ENCODE measurements around the gene ATP6V0C. TPM values are rescaled to one million over a fixed set of nuclear protein-coding genes. Genes with fewer than 3 reads are reported as not detected.

ATP6V0C gene
- total and polyA plus RNA-seq, 2 of the 13 experiments (the other 11 are each of a cell fraction or from before 2014, with no cell fraction given), result 10.4 to 20.1 TPM

DNA sequence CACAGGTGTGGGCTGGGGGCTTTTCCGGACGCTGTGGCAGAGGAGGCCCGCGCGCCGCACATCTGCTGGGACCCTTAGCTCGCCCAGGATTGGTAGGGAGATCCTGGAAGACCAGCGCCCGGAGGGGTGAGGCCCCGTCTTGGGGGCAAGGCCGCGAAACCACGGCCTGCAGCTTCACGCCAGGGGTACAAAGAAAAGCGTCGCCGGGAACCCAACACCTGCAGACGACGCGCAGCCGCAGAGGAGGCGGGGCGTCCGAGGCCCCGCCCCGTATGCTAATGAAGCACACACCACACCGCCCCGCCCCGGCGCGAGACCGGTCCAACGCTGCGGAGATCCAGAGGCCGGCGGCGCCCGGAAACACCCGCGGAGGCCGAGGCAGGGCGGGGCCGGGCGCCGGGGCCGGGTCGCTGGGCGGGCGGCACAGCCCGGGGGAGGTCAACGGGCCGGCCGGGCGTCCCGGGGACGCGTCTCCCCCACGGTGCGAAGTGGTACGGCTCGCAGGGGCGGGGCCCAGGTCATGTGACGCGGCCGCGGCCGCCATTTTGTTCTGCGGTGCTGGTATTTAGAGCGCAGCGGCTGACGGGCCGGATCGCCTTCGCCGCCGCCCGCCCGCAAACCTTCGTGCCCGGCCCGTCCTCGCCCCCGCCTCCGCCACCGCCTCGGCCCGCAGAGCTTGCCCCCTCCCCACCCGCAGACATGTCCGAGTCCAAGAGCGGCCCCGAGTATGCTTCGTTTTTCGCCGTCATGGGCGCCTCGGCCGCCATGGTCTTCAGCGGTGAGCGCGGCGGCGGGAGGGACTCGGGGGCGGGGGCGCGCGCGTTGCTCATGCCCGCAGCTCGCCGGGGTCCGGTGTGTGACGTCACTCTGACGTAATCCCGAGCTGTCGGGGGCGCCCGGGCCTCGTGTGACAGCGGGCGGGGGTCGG lies at the start of gene ATP6V0C (continued):
- TF ChIP-seq, protein P1, sequence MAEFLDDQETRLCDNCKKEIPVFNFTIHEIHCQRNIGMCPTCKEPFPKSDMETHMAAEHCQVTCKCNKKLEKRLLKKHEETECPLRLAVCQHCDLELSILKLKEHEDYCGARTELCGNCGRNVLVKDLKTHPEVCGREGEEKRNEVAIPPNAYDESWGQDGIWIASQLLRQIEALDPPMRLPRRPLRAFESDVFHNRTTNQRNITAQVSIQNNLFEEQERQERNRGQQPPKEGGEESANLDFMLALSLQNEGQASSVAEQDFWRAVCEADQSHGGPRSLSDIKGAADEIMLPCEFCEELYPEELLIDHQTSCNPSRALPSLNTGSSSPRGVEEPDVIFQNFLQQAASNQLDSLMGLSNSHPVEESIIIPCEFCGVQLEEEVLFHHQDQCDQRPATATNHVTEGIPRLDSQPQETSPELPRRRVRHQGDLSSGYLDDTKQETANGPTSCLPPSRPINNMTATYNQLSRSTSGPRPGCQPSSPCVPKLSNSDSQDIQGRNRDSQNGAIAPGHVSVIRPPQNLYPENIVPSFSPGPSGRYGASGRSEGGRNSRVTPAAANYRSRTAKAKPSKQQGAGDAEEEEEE (CRISPR knock-in tag; IDR thresholded peaks at IDR 0.05; ENCODE audit: borderline replicate concordance), result no peak; the same call in 1 of the 2 replicates
- TF ChIP-seq CENPX (CRISPR knock-in tag; IDR thresholded peaks at IDR 0.05) (no peak), PAWR (CRISPR knock-in tag; IDR thresholded peaks at IDR 0.05; ENCODE audit: borderline replicate concordance) (no peak), ZNF17 (CRISPR knock-in tag; IDR thresholded peaks at IDR 0.05) (no peak), EED (CRISPR knock-in tag; IDR thresholded peaks at IDR 0.05) (peak; percentile 55; the same call in 1 of the 2 replicates), ZBTB38 (CRISPR knock-in tag; IDR thresholded peaks at IDR 0.05) (no peak), ZNF335 (CRISPR knock-in tag; IDR thresholded peaks at IDR 0.05) (no peak), KDM1A (CRISPR knock-in tag; IDR thresholded peaks at IDR 0.05) (no peak), CCDC6 (CRISPR knock-in tag; IDR thresholded peaks at IDR 0.05) (peak; percentile 79), ZNF530 (CRISPR knock-in tag; IDR thresholded peaks at IDR 0.05; ENCODE audit: low read depth) (no peak), ZNF83 (CRISPR knock-in tag; IDR thresholded peaks at IDR 0.05; ENCODE audit: borderline replicate concordance) (no peak), SALL1 (CRISPR knock-in tag; IDR thresholded peaks at IDR 0.05) (peak; percentile 39)
- TF ChIP-seq, protein P2, sequence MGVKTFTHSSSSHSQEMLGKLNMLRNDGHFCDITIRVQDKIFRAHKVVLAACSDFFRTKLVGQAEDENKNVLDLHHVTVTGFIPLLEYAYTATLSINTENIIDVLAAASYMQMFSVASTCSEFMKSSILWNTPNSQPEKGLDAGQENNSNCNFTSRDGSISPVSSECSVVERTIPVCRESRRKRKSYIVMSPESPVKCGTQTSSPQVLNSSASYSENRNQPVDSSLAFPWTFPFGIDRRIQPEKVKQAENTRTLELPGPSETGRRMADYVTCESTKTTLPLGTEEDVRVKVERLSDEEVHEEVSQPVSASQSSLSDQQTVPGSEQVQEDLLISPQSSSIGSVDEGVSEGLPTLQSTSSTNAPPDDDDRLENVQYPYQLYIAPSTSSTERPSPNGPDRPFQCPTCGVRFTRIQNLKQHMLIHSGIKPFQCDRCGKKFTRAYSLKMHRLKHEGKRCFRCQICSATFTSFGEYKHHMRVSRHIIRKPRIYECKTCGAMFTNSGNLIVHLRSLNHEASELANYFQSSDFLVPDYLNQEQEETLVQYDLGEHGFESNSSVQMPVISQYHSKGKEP (CRISPR knock-in tag; IDR thresholded peaks at IDR 0.05), result no peak
- TF ChIP-seq, protein P3, sequence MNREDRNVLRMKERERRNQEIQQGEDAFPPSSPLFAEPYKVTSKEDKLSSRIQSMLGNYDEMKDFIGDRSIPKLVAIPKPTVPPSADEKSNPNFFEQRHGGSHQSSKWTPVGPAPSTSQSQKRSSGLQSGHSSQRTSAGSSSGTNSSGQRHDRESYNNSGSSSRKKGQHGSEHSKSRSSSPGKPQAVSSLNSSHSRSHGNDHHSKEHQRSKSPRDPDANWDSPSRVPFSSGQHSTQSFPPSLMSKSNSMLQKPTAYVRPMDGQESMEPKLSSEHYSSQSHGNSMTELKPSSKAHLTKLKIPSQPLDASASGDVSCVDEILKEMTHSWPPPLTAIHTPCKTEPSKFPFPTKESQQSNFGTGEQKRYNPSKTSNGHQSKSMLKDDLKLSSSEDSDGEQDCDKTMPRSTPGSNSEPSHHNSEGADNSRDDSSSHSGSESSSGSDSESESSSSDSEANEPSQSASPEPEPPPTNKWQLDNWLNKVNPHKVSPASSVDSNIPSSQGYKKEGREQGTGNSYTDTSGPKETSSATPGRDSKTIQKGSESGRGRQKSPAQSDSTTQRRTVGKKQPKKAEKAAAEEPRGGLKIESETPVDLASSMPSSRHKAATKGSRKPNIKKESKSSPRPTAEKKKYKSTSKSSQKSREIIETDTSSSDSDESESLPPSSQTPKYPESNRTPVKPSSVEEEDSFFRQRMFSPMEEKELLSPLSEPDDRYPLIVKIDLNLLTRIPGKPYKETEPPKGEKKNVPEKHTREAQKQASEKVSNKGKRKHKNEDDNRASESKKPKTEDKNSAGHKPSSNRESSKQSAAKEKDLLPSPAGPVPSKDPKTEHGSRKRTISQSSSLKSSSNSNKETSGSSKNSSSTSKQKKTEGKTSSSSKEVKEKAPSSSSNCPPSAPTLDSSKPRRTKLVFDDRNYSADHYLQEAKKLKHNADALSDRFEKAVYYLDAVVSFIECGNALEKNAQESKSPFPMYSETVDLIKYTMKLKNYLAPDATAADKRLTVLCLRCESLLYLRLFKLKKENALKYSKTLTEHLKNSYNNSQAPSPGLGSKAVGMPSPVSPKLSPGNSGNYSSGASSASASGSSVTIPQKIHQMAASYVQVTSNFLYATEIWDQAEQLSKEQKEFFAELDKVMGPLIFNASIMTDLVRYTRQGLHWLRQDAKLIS (CRISPR knock-in tag; IDR thresholded peaks at IDR 0.05), result no peak; the same call in 1 of the 2 replicates
- TF ChIP-seq, protein P4, sequence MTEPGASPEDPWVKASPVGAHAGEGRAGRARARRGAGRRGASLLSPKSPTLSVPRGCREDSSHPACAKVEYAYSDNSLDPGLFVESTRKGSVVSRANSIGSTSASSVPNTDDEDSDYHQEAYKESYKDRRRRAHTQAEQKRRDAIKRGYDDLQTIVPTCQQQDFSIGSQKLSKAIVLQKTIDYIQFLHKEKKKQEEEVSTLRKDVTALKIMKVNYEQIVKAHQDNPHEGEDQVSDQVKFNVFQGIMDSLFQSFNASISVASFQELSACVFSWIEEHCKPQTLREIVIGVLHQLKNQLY (CRISPR knock-in tag; IDR thresholded peaks at IDR 0.05), result no peak
- TF ChIP-seq, protein P5, sequence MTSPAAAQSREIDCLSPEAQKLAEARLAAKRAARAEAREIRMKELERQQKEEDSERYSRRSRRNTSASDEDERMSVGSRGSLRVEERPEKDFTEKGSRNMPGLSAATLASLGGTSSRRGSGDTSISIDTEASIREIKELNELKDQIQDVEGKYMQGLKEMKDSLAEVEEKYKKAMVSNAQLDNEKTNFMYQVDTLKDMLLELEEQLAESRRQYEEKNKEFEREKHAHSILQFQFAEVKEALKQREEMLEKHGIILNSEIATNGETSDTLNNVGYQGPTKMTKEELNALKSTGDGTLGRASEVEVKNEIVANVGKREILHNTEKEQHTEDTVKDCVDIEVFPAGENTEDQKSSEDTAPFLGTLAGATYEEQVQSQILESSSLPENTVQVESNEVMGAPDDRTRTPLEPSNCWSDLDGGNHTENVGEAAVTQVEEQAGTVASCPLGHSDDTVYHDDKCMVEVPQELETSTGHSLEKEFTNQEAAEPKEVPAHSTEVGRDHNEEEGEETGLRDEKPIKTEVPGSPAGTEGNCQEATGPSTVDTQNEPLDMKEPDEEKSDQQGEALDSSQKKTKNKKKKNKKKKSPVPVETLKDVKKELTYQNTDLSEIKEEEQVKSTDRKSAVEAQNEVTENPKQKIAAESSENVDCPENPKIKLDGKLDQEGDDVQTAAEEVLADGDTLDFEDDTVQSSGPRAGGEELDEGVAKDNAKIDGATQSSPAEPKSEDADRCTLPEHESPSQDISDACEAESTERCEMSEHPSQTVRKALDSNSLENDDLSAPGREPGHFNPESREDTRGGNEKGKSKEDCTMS (CRISPR knock-in tag; conservative IDR thresholded peaks at IDR 0.05), result no peak
- TF ChIP-seq, protein P6, sequence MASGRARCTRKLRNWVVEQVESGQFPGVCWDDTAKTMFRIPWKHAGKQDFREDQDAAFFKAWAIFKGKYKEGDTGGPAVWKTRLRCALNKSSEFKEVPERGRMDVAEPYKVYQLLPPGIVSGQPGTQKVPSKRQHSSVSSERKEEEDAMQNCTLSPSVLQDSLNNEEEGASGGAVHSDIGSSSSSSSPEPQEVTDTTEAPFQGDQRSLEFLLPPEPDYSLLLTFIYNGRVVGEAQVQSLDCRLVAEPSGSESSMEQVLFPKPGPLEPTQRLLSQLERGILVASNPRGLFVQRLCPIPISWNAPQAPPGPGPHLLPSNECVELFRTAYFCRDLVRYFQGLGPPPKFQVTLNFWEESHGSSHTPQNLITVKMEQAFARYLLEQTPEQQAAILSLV (CRISPR knock-in tag; IDR thresholded peaks at IDR 0.05; ENCODE audit: borderline replicate concordance), result no peak
